Naive B cell (primary cell): ENCODE results near the gene FAM13A. TPM values are rescaled to one million over a fixed set of nuclear protein-coding genes. Genes with fewer than 3 reads are reported as not detected.

ENCODE experiments used
- ATAC-seq, 2 donors: fragments of 150-1000 bp; cut with Tn5 transposase; 2 replicates each; pipeline ENCODE4 v1.10.0; 2021; ENCODE audit warnings: low read depth in 2 of 2, mild to moderate bottlenecking in 2 of 2, moderate library complexity in 2 of 2
- DNase-seq: peaks from one replicate; pipeline ENCODE4 v3.0.0; 2022
- H3K27ac Mint-ChIP-seq, 6 donors: one replicate each; pipeline ENCODE4 v1.8.0; 2020 to 2022; ENCODE audit warnings: mild to moderate bottlenecking in 6 of 6, mixed read lengths in 6 of 6, moderate library complexity in 5 of 6, inconsistent platforms in 2 of 6
- H3K27me3 Mint-ChIP-seq, 3 donors: one replicate each; pipeline ENCODE4 v1.8.0; 2021 to 2022; ENCODE audit warnings: mixed read lengths in 3 of 3, mild to moderate bottlenecking in 1 of 3
- H3K36me3 Mint-ChIP-seq, 2 donors: one replicate each; pipeline ENCODE4 v1.8.0; 2020 to 2022; ENCODE audit warnings: mixed read lengths in 2 of 2, inconsistent platforms in 1 of 2, mild to moderate bottlenecking in 1 of 2
- H3K4me1 Mint-ChIP-seq, 3 donors: one replicate each; pipeline ENCODE4 v1.8.0; 2020 to 2022; ENCODE audit warnings: mixed read lengths in 3 of 3, inconsistent platforms in 1 of 3, mild to moderate bottlenecking in 1 of 3, moderate library complexity in 1 of 3
- H3K4me3 Mint-ChIP-seq, 8 donors: one replicate each; pipeline ENCODE4 v1.8.0; 2020 to 2022; ENCODE audit warnings: mild to moderate bottlenecking in 8 of 8, mixed read lengths in 8 of 8, moderate library complexity in 8 of 8, inconsistent platforms in 2 of 8
- H3K9me3 Mint-ChIP-seq, 7 donors: one replicate each; pipeline ENCODE4 v1.8.0; 2020 to 2022; ENCODE audit warnings: mixed read lengths in 7 of 7, mild to moderate bottlenecking in 5 of 7, inconsistent platforms in 2 of 7, moderate library complexity in 1 of 7
- polyA plus RNA-seq, 6 donors: library from polyadenylated mRNA; unstranded; fragments of 300-500 nt; fragmentation: Illumina TruSeq; gene quantifications; one replicate each; pipeline ENCODE4 v1.2.3, GENCODE V29; 2021; ENCODE audit warnings: low read depth in 6 of 6

FAM13A gene
- polyA plus RNA-seq, 6 donors from 2014 or later = 0.41 to 1.8 (median 0.61) TPM

GRCh38 chr4:88730811-88731210 lies 326.2 kb downstream of the FAM13A start:
- DNase-seq (no peak), ATAC-seq (no peak)
- Mint-ChIP-seq H3K4me3 (peak overlapping the region in 1 of 8 donors; percentile 21), H3K27ac (peak overlapping the region in 2 of 6 donors; percentile 26 to 45), H3K4me1 (no peaks in the 10 kb centered on the region), H3K36me3 (peaks cover 0 to 6% of the 10 kb centered on the region in 2 donors), H3K9me3 (no peaks in the 10 kb centered on the region), H3K27me3 (no peaks in the 10 kb centered on the region)

DNA sequence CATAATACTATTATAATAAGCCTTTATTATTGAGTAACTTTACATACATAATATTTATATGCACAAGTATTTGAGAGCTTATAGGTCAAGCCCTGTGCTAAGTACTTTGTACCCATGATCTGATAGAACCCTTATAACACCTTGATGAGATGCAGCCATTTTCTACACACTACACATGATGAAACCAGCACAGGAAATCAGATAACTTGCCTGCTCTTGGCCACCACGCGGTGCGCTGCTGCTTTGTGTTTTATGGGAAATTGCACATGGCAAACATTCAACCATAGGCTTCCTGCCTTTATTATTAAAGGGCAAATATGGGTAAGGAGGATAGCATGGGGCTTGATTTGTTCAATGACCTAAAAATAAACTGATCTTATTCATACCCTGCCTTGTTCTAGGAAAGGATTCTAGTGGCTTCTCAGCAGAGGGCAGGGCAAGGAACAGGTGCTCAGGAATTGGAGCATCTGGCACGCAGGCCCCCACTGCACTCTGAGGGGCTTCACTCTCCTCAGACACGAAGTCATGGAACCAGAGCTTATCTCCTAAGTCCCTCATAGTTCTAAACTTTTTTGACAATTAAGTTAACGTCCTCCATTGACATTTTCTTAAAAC lies 327.7 kb downstream of the FAM13A start:
- no peak overlapping the region for H3K27ac Mint-ChIP-seq
- H3K36me3 Mint-ChIP-seq = peaks cover 0 to 6% of the 10 kb centered on the region in 2 donors
- H3K4me1 Mint-ChIP-seq = no peaks in the 10 kb centered on the region
- ATAC-seq (no peak), DNase-seq (no peak)
- H3K9me3 Mint-ChIP-seq = no peaks in the 10 kb centered on the region
- no peaks in the 10 kb centered on the region for H3K27me3 Mint-ChIP-seq
- H3K4me3 Mint-ChIP-seq = no peak overlapping the region

DNA sequence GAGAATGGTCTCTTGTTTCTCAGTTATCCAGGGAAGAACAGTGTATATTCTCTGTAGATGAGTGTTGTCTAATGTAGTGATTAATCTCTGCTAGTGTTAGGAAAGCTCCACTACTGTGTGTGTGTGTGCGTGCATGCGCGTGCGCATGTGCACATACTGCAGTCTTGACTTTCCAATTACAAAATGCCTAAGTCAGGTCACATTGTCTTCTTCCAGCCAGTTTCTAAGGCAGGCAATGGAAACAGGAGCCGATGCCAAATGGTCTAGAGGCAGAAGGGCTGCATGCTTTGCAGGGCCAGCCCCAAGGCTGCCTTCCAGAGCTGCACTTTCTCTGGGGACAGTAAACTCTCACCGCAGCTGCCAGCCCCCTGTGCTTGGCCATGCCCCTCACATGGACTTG lies 328.8 kb downstream of the FAM13A start:
- peaks cover 0 to 6% of the 10 kb centered on the region in 2 donors for H3K36me3 Mint-ChIP-seq

DNA sequence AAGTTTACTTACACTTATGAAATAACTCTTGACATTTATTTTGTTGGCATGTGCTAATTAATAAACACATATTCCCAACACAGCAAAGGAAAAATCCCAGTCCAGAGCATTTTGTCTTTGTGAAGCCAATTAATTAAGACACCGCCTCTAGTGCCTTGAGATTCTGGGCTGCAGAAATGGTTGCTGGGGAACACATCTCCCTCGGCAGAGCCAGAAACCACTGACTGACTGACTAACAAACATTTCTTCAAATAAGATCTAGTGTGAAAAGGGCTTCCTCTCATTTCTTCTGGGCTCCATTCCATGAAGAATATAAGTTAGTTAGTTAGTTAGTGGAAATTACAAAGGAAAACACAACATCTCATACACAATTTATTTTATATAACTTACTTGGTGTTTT lies 331.0 kb downstream of the FAM13A start:
- H3K9me3 Mint-ChIP-seq = no peaks in the 10 kb centered on the region
- no peaks in the 10 kb centered on the region for H3K4me1 Mint-ChIP-seq
- H3K27me3 Mint-ChIP-seq = no peaks in the 10 kb centered on the region
- H3K36me3 Mint-ChIP-seq = peaks cover 0 to 11% of the 10 kb centered on the region in 2 donors
- no peak for ATAC-seq
- no peak overlapping the region for H3K27ac Mint-ChIP-seq
- H3K4me3 Mint-ChIP-seq = no peak overlapping the region
- no peak for DNase-seq

More for the DNA sequence above, 328.8 kb downstream of the FAM13A start:
- no peaks in the 10 kb centered on the region for H3K27me3 Mint-ChIP-seq
- no peak overlapping the region for H3K4me3 Mint-ChIP-seq
- ATAC-seq = no peak
- H3K9me3 Mint-ChIP-seq = no peaks in the 10 kb centered on the region
- no peak overlapping the region for H3K27ac Mint-ChIP-seq
- DNase-seq = no peak
- no peaks in the 10 kb centered on the region for H3K4me1 Mint-ChIP-seq

DNA sequence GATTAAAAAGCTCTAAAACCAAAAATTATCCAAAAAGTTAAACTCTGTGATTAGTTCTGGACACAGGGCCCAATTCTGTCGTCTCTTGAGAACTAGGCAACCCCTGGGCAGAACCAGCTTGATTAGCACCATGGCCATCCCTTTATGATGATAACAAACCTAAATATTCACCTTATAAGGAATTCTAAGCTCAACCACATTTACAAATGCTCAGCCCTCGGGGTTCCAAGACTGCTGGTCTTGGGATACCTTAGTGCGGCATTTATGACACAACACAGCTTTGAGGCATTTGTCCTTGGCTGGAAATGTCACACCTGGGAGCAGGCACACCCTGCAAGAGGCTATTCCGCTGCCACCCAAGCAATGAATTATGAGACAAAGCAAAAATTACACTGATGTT lies 331.8 kb downstream of the FAM13A start:
- no peaks in the 10 kb centered on the region for H3K9me3 Mint-ChIP-seq
- H3K27ac Mint-ChIP-seq = no peak overlapping the region
- H3K36me3 Mint-ChIP-seq = peaks cover 4 to 15% of the 10 kb centered on the region in 2 donors
- H3K4me3 Mint-ChIP-seq = no peak overlapping the region
- no peaks in the 10 kb centered on the region for H3K27me3 Mint-ChIP-seq
- ATAC-seq (no peak), DNase-seq (no peak)
- H3K4me1 Mint-ChIP-seq = no peaks in the 10 kb centered on the region

- H3K4me1 Mint-ChIP-seq = no peaks in the 10 kb centered on the region
- no peak overlapping the region for H3K27ac Mint-ChIP-seq
- no peaks in the 10 kb centered on the region for H3K27me3 Mint-ChIP-seq
- H3K36me3 Mint-ChIP-seq = peaks cover 11 to 15% of the 10 kb centered on the region in 2 donors
- H3K4me3 Mint-ChIP-seq = no peak overlapping the region
- H3K9me3 Mint-ChIP-seq = no peaks in the 10 kb centered on the region
- ATAC-seq (no peak), DNase-seq (no peak)
These were observed 332.6 kb downstream of the FAM13A start for GRCh38 chr4:88724406-88724805.

DNA sequence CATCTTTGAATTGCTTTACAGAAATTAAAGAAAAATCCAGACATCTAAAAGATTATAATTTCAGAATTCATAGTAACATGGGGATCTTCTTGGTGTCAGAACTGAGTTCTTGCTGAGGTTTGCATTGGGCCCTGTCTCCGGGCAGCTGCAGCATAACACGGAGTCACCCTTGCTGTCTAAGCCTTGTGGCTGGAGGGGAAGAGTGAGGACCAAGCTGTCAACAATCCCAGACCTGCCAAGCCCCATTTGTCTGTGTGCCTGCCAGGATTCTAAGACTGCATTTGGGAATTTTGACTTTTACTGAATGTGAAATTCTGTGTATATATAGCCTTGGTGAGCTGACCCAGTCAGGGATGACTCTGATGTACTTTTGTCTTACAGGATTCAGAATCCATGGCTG lies 334.2 kb downstream of the FAM13A start:
- H3K9me3 Mint-ChIP-seq = peaks cover 0 to 7% (median 2%) of the 10 kb centered on the region in 7 donors
- H3K4me1 Mint-ChIP-seq = no peaks in the 10 kb centered on the region
- no peak overlapping the region for H3K4me3 Mint-ChIP-seq
- DNase-seq = no peak
- ATAC-seq = no peak
- H3K27me3 Mint-ChIP-seq = no peaks in the 10 kb centered on the region
- H3K36me3 Mint-ChIP-seq = peaks cover 21 to 27% of the 10 kb centered on the region in 2 donors
- H3K27ac Mint-ChIP-seq = no peak overlapping the region

GRCh38 chr4:88722276-88722780 lies 334.7 kb downstream of the FAM13A start:
- Mint-ChIP-seq H3K27ac (no peak overlapping the region), H3K9me3 (peaks cover 3 to 12% (median 6%) of the 10 kb centered on the region in 7 donors), H3K36me3 (peaks cover 26 to 32% of the 10 kb centered on the region in 2 donors), H3K4me3 (no peak overlapping the region), H3K27me3 (no peaks in the 10 kb centered on the region), H3K4me1 (no peaks in the 10 kb centered on the region)
- DNase-seq (no peak), ATAC-seq (no peak)

- H3K36me3 Mint-ChIP-seq = peaks cover 35 to 48% of the 10 kb centered on the region in 2 donors
- ATAC-seq = no peak
- peaks cover 9 to 28% (median 17%) of the 10 kb centered on the region in 7 donors for H3K9me3 Mint-ChIP-seq
- no peak for DNase-seq
- peaks cover 0 to 7% (median 6%) of the 10 kb centered on the region in 3 donors for H3K4me1 Mint-ChIP-seq
- H3K4me3 Mint-ChIP-seq = peak overlapping the region in 1 of 8 donors; percentile 22
- H3K27me3 Mint-ChIP-seq = no peaks in the 10 kb centered on the region
- no peak overlapping the region for H3K27ac Mint-ChIP-seq
These were observed 336.2 kb downstream of the FAM13A start for GRCh38 chr4:88720451-88721428.

DNA sequence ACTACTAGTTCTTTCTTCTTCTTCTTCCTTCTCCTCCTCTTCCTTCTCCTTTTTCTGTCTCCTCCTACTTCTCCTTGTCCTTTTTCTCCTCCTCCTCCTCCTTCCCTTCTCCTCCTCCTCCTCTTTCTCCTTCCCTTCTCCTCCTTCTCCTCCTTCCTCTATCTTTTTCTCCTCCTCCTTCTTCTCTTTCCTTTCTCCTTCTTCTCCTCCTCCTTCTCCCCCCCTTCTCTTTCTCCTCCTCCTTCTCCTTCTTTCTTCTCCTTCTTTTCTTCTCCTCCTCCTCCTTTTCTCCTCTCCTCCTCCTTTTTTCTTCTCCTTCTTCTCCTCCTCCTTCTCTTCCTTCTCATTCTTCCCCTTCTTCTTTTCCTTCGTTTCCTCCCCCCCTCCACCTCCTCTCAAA lies 337.6 kb downstream of the FAM13A start:
- Mint-ChIP-seq H3K9me3 (peaks cover 9 to 34% (median 21%) of the 10 kb centered on the region in 7 donors), H3K36me3 (peaks cover 49 to 61% of the 10 kb centered on the region in 2 donors)
- DNase-seq = no peak

DNA sequence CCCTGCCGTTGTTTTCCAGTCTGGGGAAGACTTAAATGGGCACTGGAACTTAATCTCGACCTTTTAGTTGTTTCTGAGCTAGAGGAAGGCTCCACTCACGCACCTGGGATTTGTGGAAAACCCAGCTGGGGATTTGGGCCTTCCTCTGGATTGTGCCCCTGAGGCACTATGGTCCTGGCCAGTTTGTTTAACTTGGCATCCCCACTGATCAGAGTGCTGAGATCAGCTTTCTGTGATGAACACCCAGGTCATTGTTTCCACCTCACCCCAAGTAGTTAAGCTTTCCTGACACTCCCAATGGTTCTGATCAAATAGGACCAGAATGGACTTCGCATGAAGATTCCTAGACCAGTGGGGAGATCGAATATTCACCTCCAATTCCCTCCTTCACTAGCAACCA lies 338.9 kb downstream of the FAM13A start:
- H3K27ac Mint-ChIP-seq = no peak overlapping the region
- H3K27me3 Mint-ChIP-seq = no peaks in the 10 kb centered on the region
- peaks cover 10 to 34% (median 21%) of the 10 kb centered on the region in 7 donors for H3K9me3 Mint-ChIP-seq
- no peak overlapping the region for H3K4me3 Mint-ChIP-seq
- peaks cover 5 to 12% (median 11%) of the 10 kb centered on the region in 3 donors for H3K4me1 Mint-ChIP-seq
- H3K36me3 Mint-ChIP-seq = peaks cover 61 to 72% of the 10 kb centered on the region in 2 donors
- no peak for DNase-seq
- no peak for ATAC-seq

More for the DNA sequence above, 337.6 kb downstream of the FAM13A start:
- Mint-ChIP-seq H3K27ac (peak overlapping the region in 1 of 6 donors; percentile 73), H3K27me3 (no peaks in the 10 kb centered on the region), H3K4me1 (peaks cover 3 to 9% (median 8%) of the 10 kb centered on the region in 3 donors), H3K4me3 (no peak overlapping the region)
- no peak for ATAC-seq

GRCh38 chr4:88713782-88714181 lies 343.2 kb downstream of the FAM13A start:
- peaks cover 11 to 34% (median 27%) of the 10 kb centered on the region in 7 donors for H3K9me3 Mint-ChIP-seq
- H3K4me1 Mint-ChIP-seq = peaks cover 5 to 13% (median 11%) of the 10 kb centered on the region in 3 donors
- peak overlapping the region in 1 of 8 donors; percentile 23 for H3K4me3 Mint-ChIP-seq
- H3K27me3 Mint-ChIP-seq = no peaks in the 10 kb centered on the region
- H3K27ac Mint-ChIP-seq = peak overlapping the region in 1 of 6 donors; percentile 60
- H3K36me3 Mint-ChIP-seq = peaks cover 75 to 85% of the 10 kb centered on the region in 2 donors
- DNase-seq = no peak
- no peak for ATAC-seq

- H3K36me3 Mint-ChIP-seq = peaks cover 75 to 82% of the 10 kb centered on the region in 2 donors
- DNase-seq = no peak
- H3K27me3 Mint-ChIP-seq = no peaks in the 10 kb centered on the region
- no peak overlapping the region for H3K4me3 Mint-ChIP-seq
- H3K9me3 Mint-ChIP-seq = peaks cover 0 to 5% (median 3%) of the 10 kb centered on the region in 7 donors
- H3K4me1 Mint-ChIP-seq = peaks cover 4 to 8% (median 5%) of the 10 kb centered on the region in 3 donors
- H3K27ac Mint-ChIP-seq = no peak overlapping the region
- no peak for ATAC-seq
These were observed 347.0 kb downstream of the FAM13A start for GRCh38 chr4:88709989-88710388.
